WTC11 (cell line): Measurements from ENCODE around the gene USP22.

Source experiments
- CREB1 ChIP-seq: sonication (generic); formaldehyde crosslinking; IDR thresholded peaks from 2 replicates; pipeline ENCODE4 v1.8.0; 2023; ENCODE audit warnings: mild to moderate bottlenecking, missing genetic modification reagents
- CREM ChIP-seq: sonication (generic); formaldehyde crosslinking; IDR thresholded peaks from 2 replicates; pipeline ENCODE4 v1.8.1; 2022; ENCODE audit warnings: mild to moderate bottlenecking, missing genetic modification reagents, moderate library complexity
- SP1 ChIP-seq: sonication (generic); formaldehyde crosslinking; conservative IDR thresholded peaks from 2 replicates; pipeline ENCODE4 v1.8.1; 2022; ENCODE audit warnings: missing genetic modification reagents
- TEAD4 ChIP-seq: sonication (generic); formaldehyde crosslinking; IDR thresholded peaks from 2 replicates; pipeline ENCODE4 v1.8.0; 2022; ENCODE audit warnings: mild to moderate bottlenecking, missing genetic modification reagents
- ZNF423 ChIP-seq: fragments of 250-450 bp; sonication (Bioruptor Pico); IDR thresholded peaks from 2 replicates; pipeline ENCODE4 v2.1.2; 2022; ENCODE audit warnings: mild to moderate bottlenecking, moderate library complexity
- TF ChIP-seq, protein P1 (sequence below): fragments of 200-600 bp; IDR thresholded peaks from 2 replicates; pipeline ENCODE4 v1.8.0; 2022; ENCODE audit warnings: antibody characterized with exemption
- TF ChIP-seq, protein P2 (sequence below): sonication (generic); formaldehyde crosslinking; IDR thresholded peaks from 2 replicates; pipeline ENCODE4 v1.8.1; 2022; ENCODE audit warnings: low read depth, missing genetic modification reagents, borderline replicate concordance
- TF ChIP-seq, protein P3 (sequence below): sonication (generic); formaldehyde crosslinking; IDR thresholded peaks from 2 replicates; pipeline ENCODE4 v1.8.0; 2022; ENCODE audit warnings: mild to moderate bottlenecking, missing genetic modification reagents
- TF ChIP-seq, protein P4 (sequence below): sonication (generic); formaldehyde crosslinking; IDR thresholded peaks from 2 replicates; pipeline ENCODE4 v1.8.0; 2022; ENCODE audit warnings: mild to moderate bottlenecking, missing genetic modification reagents

DNA sequence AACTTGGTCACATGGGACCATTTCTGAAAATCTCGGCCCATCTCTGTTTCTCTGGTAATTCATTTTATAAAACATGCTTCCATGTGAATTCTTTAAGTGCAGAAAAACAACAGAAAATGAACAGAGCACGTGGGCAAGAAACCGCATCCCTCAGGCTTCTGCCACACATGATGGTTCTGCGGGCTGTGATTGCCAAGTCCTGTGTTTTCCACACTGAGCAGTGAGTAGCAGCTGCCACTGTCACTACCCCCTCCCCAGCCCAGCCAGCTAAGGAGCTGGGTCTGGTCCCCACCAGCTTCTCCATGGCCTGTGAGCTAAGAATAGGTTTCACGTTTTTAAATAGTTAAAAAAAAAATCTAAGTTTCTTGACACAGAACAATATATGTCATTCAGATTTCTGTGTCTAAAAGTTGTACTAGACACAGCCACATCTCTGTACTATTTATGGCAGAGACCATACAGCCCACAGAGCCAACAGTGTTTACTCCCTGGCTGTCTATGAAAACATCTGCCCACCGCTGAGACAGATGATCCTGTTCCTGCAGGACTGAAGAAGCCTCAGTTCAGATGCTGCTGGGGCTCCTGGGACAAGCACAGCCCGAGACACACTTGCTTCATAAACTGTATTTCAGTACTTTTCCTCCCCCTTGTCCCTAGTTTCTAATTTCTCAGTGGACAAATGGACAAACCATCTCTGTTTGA, 41.5 kb downstream of the USP22 start:
- TF ChIP-seq, protein P1, sequence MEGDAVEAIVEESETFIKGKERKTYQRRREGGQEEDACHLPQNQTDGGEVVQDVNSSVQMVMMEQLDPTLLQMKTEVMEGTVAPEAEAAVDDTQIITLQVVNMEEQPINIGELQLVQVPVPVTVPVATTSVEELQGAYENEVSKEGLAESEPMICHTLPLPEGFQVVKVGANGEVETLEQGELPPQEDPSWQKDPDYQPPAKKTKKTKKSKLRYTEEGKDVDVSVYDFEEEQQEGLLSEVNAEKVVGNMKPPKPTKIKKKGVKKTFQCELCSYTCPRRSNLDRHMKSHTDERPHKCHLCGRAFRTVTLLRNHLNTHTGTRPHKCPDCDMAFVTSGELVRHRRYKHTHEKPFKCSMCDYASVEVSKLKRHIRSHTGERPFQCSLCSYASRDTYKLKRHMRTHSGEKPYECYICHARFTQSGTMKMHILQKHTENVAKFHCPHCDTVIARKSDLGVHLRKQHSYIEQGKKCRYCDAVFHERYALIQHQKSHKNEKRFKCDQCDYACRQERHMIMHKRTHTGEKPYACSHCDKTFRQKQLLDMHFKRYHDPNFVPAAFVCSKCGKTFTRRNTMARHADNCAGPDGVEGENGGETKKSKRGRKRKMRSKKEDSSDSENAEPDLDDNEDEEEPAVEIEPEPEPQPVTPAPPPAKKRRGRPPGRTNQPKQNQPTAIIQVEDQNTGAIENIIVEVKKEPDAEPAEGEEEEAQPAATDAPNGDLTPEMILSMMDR, result no peak
- TF ChIP-seq CREM (CRISPR knock-in tag) (no peak), ZNF423 (CRISPR knock-in tag) (no peak), CREB1 (CRISPR knock-in tag) (no peak), SP1 (CRISPR knock-in tag) (no peak), TEAD4 (CRISPR knock-in tag) (no peak)
- TF ChIP-seq, protein P2, sequence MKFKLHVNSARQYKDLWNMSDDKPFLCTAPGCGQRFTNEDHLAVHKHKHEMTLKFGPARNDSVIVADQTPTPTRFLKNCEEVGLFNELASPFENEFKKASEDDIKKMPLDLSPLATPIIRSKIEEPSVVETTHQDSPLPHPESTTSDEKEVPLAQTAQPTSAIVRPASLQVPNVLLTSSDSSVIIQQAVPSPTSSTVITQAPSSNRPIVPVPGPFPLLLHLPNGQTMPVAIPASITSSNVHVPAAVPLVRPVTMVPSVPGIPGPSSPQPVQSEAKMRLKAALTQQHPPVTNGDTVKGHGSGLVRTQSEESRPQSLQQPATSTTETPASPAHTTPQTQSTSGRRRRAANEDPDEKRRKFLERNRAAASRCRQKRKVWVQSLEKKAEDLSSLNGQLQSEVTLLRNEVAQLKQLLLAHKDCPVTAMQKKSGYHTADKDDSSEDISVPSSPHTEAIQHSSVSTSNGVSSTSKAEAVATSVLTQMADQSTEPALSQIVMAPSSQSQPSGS (CRISPR knock-in tag), result no peak
- TF ChIP-seq, protein P3, sequence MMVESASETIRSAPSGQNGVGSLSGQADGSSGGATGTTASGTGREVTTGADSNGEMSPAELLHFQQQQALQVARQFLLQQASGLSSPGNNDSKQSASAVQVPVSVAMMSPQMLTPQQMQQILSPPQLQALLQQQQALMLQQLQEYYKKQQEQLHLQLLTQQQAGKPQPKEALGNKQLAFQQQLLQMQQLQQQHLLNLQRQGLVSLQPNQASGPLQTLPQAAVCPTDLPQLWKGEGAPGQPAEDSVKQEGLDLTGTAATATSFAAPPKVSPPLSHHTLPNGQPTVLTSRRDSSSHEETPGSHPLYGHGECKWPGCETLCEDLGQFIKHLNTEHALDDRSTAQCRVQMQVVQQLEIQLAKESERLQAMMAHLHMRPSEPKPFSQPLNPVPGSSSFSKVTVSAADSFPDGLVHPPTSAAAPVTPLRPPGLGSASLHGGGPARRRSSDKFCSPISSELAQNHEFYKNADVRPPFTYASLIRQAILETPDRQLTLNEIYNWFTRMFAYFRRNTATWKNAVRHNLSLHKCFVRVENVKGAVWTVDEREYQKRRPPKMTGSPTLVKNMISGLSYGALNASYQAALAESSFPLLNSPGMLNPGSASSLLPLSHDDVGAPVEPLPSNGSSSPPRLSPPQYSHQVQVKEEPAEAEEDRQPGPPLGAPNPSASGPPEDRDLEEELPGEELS (CRISPR knock-in tag), result no peak
- TF ChIP-seq, protein P4, sequence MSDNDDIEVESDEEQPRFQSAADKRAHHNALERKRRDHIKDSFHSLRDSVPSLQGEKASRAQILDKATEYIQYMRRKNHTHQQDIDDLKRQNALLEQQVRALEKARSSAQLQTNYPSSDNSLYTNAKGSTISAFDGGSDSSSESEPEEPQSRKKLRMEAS (CRISPR knock-in tag), result no peak
